ENCODE data around the gene ATP5IF1. TPM values are rescaled to one million over a fixed set of nuclear protein-coding genes. Genes with fewer than 3 reads are reported as not detected.
A peak's percentile ranks its signal among the peaks of the same experiment; 100 is the strongest.

Gene ATP5IF1
- total RNA-seq, 1 donor: 51.8 TPM

GRCh38 chr1:28205243-28205642 is 30.7 kb upstream of the ATP5IF1 start:
- no peak for DNase-seq (ENCODE audit: insufficient read length, low spot score, missing footprints)
- Histone ChIP-seq H3K4me2 (ENCODE audit: insufficient read depth, low read length) (no peak overlapping the region), H2AFZ (ENCODE audit: low read length) (no peak overlapping the region), H3K36me3 (ENCODE audit: insufficient read depth, low read length) (peaks cover 61% of the 10 kb centered on the region), H3K79me2 (ENCODE audit: insufficient read depth, low read length) (peaks cover 2% of the 10 kb centered on the region), H4K20me1 (ENCODE audit: insufficient read depth, low read length) (no peaks in the 10 kb centered on the region), H3K9me3 (ENCODE audit: low read depth, low read length) (no peaks in the 10 kb centered on the region), H3K27ac (ENCODE audit: low read depth, low read length) (no peak overlapping the region), H3K27me3 (ENCODE audit: insufficient read depth, low read length) (no peaks in the 10 kb centered on the region), H3K4me1 (ENCODE audit: insufficient read depth, low read length) (no peaks in the 10 kb centered on the region), H3K4me3 (ENCODE audit: insufficient read depth, low read length) (no peak overlapping the region)
- no peak for TF ChIP-seq CTCF (IDR thresholded peaks at IDR 0.05; ENCODE audit: extremely low read depth, low read depth, low read length)

GRCh38 chr1:28208818-28209441 is 27.0 kb upstream of the ATP5IF1 start:
- Histone ChIP-seq H3K27me3 (ENCODE audit: insufficient read depth, low read length) (no peaks in the 10 kb centered on the region), H3K4me1 (ENCODE audit: insufficient read depth, low read length) (no peaks in the 10 kb centered on the region), H2AFZ (ENCODE audit: low read length) (no peak overlapping the region), H4K20me1 (ENCODE audit: insufficient read depth, low read length) (no peaks in the 10 kb centered on the region), H3K9me3 (ENCODE audit: low read depth, low read length) (no peaks in the 10 kb centered on the region), H3K4me2 (ENCODE audit: insufficient read depth, low read length) (no peak overlapping the region), H3K27ac (ENCODE audit: low read depth, low read length) (no peak overlapping the region), H3K4me3 (ENCODE audit: insufficient read depth, low read length) (no peak overlapping the region), H3K79me2 (ENCODE audit: insufficient read depth, low read length) (peaks cover 6% of the 10 kb centered on the region), H3K36me3 (ENCODE audit: insufficient read depth, low read length) (peaks cover 49% of the 10 kb centered on the region)
- peak; percentile 79 for TF ChIP-seq CTCF (IDR thresholded peaks at IDR 0.05; ENCODE audit: extremely low read depth, low read depth, low read length)
- peak; percentile 85 for DNase-seq (ENCODE audit: insufficient read length, low spot score, missing footprints)

- Histone ChIP-seq H3K27ac (ENCODE audit: low read depth, low read length) (no peak overlapping the region), H4K20me1 (ENCODE audit: insufficient read depth, low read length) (no peaks in the 10 kb centered on the region), H3K4me1 (ENCODE audit: insufficient read depth, low read length) (no peaks in the 10 kb centered on the region), H2AFZ (ENCODE audit: low read length) (no peak overlapping the region), H3K27me3 (ENCODE audit: insufficient read depth, low read length) (no peaks in the 10 kb centered on the region), H3K79me2 (ENCODE audit: insufficient read depth, low read length) (peaks cover 6% of the 10 kb centered on the region), H3K4me3 (ENCODE audit: insufficient read depth, low read length) (no peak overlapping the region), H3K9me3 (ENCODE audit: low read depth, low read length) (no peaks in the 10 kb centered on the region), H3K36me3 (ENCODE audit: insufficient read depth, low read length) (peaks cover 49% of the 10 kb centered on the region), H3K4me2 (ENCODE audit: insufficient read depth, low read length) (no peak overlapping the region)
- no peak for TF ChIP-seq CTCF (IDR thresholded peaks at IDR 0.05; ENCODE audit: extremely low read depth, low read depth, low read length)
- no peak for DNase-seq (ENCODE audit: insufficient read length, low spot score, missing footprints)
Measured at GRCh38 chr1:28209700-28210099, 26.2 kb upstream of the ATP5IF1 start.

GRCh38 chr1:28213315-28213714 is 22.6 kb upstream of the ATP5IF1 start:
- peaks cover 33% of the 10 kb centered on the region for H3K36me3 ChIP-seq (ENCODE audit: insufficient read depth, low read length)
- H3K9me3 ChIP-seq (ENCODE audit: low read depth, low read length): no peaks in the 10 kb centered on the region
- TF ChIP-seq CTCF (IDR thresholded peaks at IDR 0.05; ENCODE audit: extremely low read depth, low read depth, low read length): no peak
- DNase-seq (ENCODE audit: insufficient read length, low spot score, missing footprints): peak; percentile 69
- H3K4me1 ChIP-seq (ENCODE audit: insufficient read depth, low read length): no peaks in the 10 kb centered on the region
- no peak overlapping the region for H2AFZ ChIP-seq (ENCODE audit: low read length)
- H3K27me3 ChIP-seq (ENCODE audit: insufficient read depth, low read length): no peaks in the 10 kb centered on the region
- H3K79me2 ChIP-seq (ENCODE audit: insufficient read depth, low read length): peaks cover 6% of the 10 kb centered on the region
- no peak overlapping the region for H3K27ac ChIP-seq (ENCODE audit: low read depth, low read length)
- H3K4me2 ChIP-seq (ENCODE audit: insufficient read depth, low read length): no peak overlapping the region
- no peaks in the 10 kb centered on the region for H4K20me1 ChIP-seq (ENCODE audit: insufficient read depth, low read length)
- no peak overlapping the region for H3K4me3 ChIP-seq (ENCODE audit: insufficient read depth, low read length)

All from osteoblast (primary cell).